GM21528 (cell line): Measurements from ENCODE around the gene RHOF.
"Not testable (repeated sequence)": the region's sequence is repeated elsewhere in the genome, so short reads cannot be mapped to it uniquely, and the experiment has no call there.

Experiments used
- ATAC-seq: cut with Tn5 transposase; IDR thresholded peaks from one replicate; pipeline ENCODE4 v1.9.1; 2021; ENCODE audit warnings: mild to moderate bottlenecking, moderate library complexity; ENCODE audit not compliant: unreplicated experiment, low FRiP score

The RHOF gene

DNA sequence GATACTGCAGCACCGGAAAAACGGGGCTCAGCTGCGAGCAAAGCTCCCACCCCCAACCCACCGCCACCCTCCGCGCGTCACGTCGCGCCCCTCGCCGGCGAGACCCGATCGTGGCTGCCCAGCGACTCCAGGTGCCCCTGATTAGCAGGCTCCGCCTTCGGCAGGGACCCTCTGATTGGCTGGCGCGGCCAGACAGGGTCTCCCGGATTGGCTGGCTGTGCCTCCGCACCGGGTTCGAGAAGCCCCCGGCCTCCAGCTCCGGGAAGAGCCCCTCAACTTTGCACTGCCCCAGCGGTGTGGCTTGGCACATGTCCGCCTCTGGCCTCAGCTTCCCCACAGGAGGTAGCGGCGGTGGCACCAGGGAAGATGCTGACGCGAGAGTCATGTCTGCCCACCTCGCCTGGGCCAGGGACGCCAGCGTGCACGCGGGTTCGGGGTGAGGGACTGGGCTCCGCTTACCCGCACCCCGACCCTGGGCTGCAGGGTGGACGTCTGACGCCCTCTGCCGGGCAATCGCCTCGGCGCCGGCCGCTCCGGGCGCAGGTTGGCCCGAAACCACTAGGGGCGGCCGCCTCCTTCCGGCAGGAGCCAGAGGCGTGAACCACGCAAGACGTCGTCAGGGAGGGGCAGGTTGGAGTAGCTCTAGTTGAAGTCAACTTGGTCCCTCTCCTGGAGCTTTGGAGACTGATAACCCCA is 498 bp upstream of the RHOF start:
- ATAC-seq, result peak; percentile 42

DNA sequence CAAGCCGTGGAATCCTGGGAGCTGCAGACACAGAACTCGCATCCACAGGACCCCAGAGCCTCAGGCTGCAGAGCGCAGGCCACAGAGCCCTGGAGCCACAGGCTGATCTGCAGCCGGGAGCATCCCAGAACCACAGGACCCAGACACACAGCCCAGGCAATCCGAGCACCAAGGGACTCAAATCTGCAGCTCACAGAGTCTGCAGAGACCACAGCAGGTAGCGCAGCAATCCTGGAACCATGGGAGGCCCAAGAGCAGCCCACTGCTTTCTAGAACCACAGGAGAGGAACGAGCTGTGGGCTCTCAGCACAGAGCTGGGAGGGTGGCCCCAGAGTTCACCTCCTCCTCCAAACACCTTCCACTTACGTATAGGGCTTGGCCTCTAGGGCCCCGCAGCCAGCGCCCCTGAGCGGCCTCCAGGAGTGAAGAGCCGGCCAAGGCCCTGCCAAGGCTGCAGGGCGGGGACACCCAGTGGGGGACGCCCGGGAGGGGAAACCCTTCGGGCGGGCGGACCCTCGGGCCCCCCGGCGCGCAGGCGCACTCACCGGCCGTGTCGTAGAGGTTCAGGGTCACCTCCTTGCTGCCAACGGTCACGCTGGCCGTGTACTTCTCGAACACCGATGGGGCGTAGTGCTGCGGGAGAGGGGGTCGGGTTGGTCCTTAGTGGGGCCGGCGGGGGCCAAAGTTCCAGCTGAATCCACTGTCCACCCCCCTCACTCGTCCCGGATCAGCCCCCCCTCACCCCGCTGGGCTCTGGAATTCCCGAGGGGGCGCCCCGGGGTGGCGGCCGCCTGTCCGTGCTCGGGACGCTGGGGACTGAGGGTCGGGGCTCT is 665 bp downstream of the RHOF start:
- ATAC-seq, result no peak

GRCh38 chr12:121791671-121792551 is 1.6 kb downstream of the RHOF start:
- no peak for ATAC-seq

- ATAC-seq, result not testable (repeated sequence)
Observed at GRCh38 chr12:121790785-121791184, 2.7 kb downstream of the RHOF start.

DNA sequence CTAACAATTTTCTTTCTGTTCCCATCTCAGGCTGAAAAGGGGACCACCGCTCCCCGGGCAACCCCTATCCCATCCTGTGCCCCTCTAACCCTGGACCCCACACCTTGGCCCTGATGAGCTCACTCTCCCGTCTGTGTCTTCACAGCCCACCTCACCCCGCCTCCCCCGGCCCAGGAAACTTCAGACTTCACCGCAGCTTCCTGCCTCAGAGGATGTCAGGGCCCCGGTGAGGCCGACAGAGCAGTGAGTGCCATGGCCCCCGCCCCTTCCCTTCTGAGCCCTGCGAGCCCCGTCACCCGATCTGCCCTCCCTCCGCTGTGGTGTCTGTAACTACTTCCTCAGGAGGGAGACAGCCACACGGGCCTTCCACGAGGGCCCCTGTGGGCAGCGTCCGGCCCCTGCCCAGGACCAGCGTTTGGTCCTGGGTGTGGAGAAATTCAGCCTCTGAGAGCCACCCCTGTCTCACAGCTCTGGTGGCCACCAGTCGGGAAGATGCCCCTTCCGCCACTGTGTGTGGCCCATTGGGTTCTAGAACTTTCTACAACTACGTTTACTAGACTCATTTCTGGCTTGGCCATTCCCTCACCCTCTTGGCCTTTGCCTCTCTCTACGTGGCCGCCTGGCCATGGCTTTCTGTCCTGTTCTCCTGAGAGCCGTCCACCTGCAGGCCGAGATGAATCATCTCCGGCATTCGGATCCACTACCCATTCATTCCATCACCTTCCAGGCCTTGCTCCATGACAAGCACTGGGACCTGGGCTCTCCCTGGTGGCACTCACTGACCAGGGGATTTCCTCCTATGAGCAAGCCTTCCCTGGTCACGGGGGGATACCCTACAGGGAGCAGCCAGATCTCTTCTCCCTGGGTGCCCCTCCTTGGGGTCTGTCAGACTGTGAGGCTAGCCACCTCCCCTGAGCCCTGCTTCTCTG is 3.4 kb downstream of the RHOF start:
- ATAC-seq, result peak; percentile 41

- no peak for ATAC-seq
Observed at GRCh38 chr12:121789233-121789781, 4.2 kb downstream of the RHOF start.

DNA sequence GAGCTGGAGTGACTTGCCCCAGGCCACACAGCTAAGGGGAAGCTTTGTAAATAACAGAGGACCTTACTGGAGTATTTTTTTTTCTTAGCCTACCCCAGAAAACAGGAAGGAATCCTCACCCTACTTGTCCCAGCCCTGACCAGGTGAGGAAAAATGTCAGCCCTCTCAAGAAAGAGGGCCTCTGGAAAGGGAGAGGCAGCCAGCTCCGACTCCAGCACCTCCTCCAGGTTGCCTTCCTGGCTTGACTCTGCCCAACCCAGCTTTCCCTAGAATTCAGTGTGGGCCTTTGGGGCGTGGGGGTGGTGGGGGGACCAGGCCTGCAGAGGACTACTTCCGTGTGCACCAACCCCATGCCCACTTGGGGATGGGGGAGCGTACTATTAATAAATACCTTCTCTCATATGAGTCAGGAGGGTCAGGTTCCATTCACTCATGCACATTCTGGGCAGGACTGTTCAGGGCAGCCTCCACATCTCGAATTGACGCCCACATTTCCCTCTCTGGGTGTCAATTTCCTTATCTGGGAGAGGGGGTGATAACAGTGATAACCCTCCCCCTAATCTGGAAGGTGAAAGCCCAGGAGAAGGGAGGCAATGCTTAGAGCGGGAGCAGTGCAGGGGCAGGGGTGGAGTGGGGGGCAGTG is 5.2 kb downstream of the RHOF start:
- ATAC-seq, result no peak

- no peak for ATAC-seq
Observed at GRCh38 chr12:121787063-121788025, 6.1 kb downstream of the RHOF start.

DNA sequence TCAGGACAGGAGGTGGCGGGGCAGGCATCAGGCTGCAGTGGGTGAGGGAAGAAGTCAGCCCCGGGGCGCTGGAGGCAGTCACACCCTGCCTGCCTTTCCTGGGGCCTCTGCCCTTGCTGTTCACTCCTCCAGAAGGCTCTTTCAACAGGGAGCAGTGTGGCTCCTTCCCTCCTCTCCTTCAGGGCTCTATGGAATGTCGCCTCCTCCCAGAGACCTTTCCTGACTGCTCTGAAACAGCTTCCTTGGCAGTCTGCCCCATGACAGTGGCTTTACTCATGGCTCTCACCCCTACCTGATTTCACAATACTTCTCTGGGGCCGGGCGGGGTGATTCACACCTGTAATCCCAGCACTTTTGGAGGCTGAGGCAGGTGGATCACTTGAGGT is 7.1 kb downstream of the RHOF start:
- no peak for ATAC-seq

DNA sequence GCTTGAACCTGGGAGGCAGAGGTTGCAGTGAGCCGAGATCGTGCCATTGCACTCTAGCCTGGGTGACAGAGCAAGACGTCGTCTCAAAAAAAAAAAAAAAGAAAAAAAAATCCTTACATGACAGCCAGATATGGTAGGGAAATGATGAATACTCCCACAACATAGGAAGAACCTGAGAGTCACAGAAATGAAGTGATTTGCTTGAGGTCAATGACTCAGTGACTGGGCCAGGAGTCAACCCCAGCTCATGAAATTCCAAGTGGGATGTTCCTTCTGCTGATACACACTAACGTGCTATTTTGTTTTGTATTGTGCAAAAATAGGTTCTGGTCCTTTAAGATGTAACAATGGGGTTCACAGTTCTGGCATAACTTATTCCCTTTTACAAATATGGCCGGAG is 9.0 kb downstream of the RHOF start:
- no peak for ATAC-seq

GRCh38 chr12:121783766-121784165 is 9.7 kb downstream of the RHOF start:
- no peak for ATAC-seq

DNA sequence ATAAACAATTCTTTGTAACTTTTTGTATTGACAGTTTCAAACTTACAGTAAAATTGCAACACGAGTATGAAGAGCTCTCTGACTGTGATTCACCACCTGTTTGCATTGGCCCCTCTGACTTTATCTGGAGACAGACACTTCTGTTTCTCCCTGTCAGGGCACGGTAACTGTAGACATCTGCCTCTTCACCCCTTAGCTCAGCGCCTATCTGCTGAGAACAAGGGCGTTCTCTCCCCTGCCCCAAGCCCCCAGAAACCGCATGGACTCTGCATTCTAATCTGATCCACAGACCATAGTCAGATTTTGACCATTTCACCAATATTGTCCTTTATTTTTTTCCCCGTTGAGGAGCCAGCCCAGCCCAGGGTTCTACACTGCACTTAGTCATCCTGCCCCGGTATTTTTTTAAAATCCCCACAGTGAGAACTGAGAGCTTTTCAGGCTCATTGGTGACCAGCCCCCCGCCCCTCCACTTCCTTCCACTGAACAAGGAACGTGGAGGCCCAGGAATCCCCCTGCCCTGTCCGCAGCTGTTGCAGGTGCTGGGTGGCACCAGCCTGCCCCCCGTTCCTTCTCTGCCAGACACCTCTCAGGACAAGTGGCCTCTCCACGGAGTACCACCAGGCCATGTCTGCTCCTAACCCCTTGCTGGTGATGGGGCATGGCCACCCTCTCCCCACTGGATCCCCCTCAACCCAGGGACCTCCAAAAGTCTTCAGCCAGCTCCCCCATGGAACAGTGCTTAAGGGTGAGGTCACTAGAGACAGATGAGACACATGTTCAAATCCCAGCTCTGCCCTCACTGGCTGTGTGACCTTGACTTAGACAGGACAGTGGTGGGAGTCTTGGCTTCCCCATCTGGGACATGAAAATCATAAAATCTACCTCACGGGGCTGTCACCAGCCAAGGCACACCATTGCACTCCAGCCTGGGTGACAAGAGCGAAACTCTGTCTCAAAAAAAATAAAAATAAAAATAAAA is 11.2 kb downstream of the RHOF start:
- ATAC-seq, result no peak

DNA sequence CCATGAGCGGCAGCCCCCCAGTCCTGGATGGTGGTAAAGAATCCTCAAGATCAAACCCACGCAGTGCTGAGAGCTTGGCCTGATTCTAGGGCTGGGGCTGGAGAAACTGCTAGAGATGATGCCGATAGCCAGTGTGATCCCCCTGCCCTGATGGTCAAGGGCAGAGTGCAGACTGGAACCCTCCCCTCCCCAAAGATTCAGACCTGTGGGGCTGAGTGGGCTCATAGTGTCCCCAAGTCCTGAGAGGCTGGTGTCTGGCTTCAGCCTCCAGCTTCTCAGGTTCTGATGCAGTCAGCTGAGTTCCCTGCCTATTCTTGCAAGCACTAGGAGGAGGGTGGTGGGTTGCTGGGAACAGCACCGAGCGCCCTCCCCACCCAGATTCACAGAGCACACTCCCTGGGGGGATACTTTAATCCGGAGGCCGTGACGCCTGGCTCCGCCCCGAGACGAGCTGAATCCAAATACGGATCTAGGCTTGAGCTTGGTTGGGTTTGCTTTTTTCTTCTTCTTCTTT is 11.9 kb downstream of the RHOF start:
- ATAC-seq, result no peak

GRCh38 chr12:121780429-121780828 is 13.1 kb downstream of the RHOF start:
- ATAC-seq, result no peak

GRCh38 chr12:121779422-121779895 is 14.0 kb downstream of the RHOF start:
- ATAC-seq, result no peak

- ATAC-seq, result no peak
Observed at GRCh38 chr12:121778567-121779421, 14.7 kb downstream of the RHOF start.
